Lower lobe of right lung (tissue), 2 donors: ENCODE data around the gene GLI2. TPM values are rescaled to one million over a fixed set of nuclear protein-coding genes. Genes with fewer than 3 reads are reported as not detected.
A peak's percentile ranks its signal among the peaks of the same experiment; 100 is the strongest.

Source experiments
- ATAC-seq, 2 donors: fragments of 200-7000 bp; cut with Tn5 transposase; one replicate each; pipeline ENCODE4 v1.9.1; 2020 to 2022; ENCODE audit warnings: mild to moderate bottlenecking in 2 of 2, moderate library complexity in 2 of 2
- DNase-seq: peaks from one replicate; pipeline ENCODE4 v3.0.0-alpha.2; 2020
- H3K27ac ChIP-seq: fragments of 200-600 bp; one replicate; pipeline ENCODE4 v1.8.0; 2022
- H3K27me3 ChIP-seq: fragments of 200-600 bp; one replicate; pipeline ENCODE4 v1.8.0; 2022; ENCODE audit warnings: low read depth
- H3K36me3 ChIP-seq: fragments of 200-600 bp; one replicate; pipeline ENCODE4 v1.8.0; 2022; ENCODE audit warnings: mild to moderate bottlenecking
- H3K4me1 ChIP-seq: fragments of 200-600 bp; one replicate; pipeline ENCODE4 v1.8.0; 2022
- H3K4me3 ChIP-seq: fragments of 200-600 bp; one replicate; pipeline ENCODE4 v1.8.0; 2022; ENCODE audit warnings: mild to moderate bottlenecking
- H3K9me3 ChIP-seq: fragments of 200-600 bp; one replicate; pipeline ENCODE4 v1.8.0; 2022
- CTCF ChIP-seq: fragments of 200-600 bp; IDR thresholded peaks from one replicate; pipeline ENCODE4 v1.8.0; 2022; ENCODE audit warnings: antibody characterized with exemption, mild to moderate bottlenecking
- intact Hi-C: fragments of 100-400 bp; cut with DNase I; formaldehyde crosslinking; loops from one replicate; pipeline ENCODE4 v1.11.0; 2022
- total RNA-seq: library from RNA; stranded (reverse); fragmentation: NEBNext Ultra II Directional; extraction: Animal tissue kit (Norgen Biotek cat#: 25700); gene quantifications from one replicate; pipeline ENCODE4 v1.2.1, GENCODE V29; 2021
- donor health status: DM: no; HTN: yes; CAD: no; lungs with severe emphysema.

The GLI2 gene
- total RNA-seq, 1 donor from 2014 or later: 3.3 TPM

- intact Hi-C loops: no loop called here
- Histone ChIP-seq H3K4me1 (peaks cover under 1% of the 10 kb centered on the region), H3K4me3 (no peak overlapping the region), H3K27me3 (peaks cover 8% of the 10 kb centered on the region), H3K9me3 (no peaks in the 10 kb centered on the region), H3K36me3 (no peaks in the 10 kb centered on the region), H3K27ac (no peak overlapping the region)
- peak; percentile 28 for DNase-seq
- ATAC-seq: no peak
- TF ChIP-seq CTCF: no peak
Measured at GRCh38 chr2:120759543-120760331, 24.1 kb downstream of the GLI2 start.

GRCh38 chr2:120760446-120761135 is 24.9 kb downstream of the GLI2 start:
- intact Hi-C loops: no loop called here
- no peaks in the 10 kb centered on the region for H3K9me3 ChIP-seq
- H3K4me1 ChIP-seq: peaks cover 9% of the 10 kb centered on the region
- no peak overlapping the region for H3K4me3 ChIP-seq
- H3K27me3 ChIP-seq: peaks cover 8% of the 10 kb centered on the region
- no peaks in the 10 kb centered on the region for H3K36me3 ChIP-seq
- DNase-seq: peak; percentile 43
- TF ChIP-seq CTCF: no peak
- H3K27ac ChIP-seq: no peak overlapping the region
- no peak for ATAC-seq

DNA sequence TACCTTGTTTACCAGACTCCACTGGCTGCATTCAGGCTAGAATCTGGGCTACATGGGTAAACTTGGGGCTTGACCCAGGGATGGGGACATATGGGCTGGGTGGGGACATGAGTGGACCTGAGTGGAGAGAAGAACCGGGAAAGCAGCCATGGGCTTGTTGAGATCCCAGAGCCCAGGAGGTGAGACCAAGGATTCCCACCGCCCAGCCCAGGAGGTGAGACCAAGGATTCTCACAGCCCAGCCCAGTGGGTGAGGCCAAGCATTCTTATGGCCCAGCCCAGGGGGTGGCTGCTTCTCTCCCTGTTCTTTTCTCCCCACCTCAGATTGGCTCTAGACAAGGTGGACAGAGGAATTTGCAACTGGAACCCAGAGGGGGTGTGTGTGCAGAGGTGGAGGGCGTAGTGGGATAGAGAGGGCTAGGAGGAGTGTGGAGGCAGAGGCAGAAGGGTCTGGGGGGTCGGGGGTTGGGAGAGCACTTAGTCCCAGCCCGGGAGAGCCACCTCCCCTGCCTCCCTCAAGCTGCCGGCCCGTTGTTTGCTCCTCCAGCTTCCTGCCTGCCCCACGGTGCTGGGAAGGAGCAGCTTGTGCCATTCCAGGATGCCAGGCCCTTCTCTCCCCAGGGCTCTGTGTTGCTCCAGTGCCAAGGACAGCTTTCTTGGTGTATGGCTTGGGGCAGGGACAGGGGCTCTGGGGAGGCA is 25.6 kb downstream of the GLI2 start:
- H3K27me3 ChIP-seq: peaks cover 8% of the 10 kb centered on the region
- no peak overlapping the region for H3K27ac ChIP-seq
- H3K4me1 ChIP-seq: peaks cover 10% of the 10 kb centered on the region
- no peak for TF ChIP-seq CTCF
- no peaks in the 10 kb centered on the region for H3K36me3 ChIP-seq
- no peak for ATAC-seq
- no peak overlapping the region for H3K4me3 ChIP-seq
- DNase-seq: peak; percentile 21
- no peaks in the 10 kb centered on the region for H3K9me3 ChIP-seq
- intact Hi-C loops: no loop called here

- H3K27me3 ChIP-seq: peaks cover 8% of the 10 kb centered on the region
- no peaks in the 10 kb centered on the region for H3K36me3 ChIP-seq
- H3K4me3 ChIP-seq: no peak overlapping the region
- no peak overlapping the region for H3K27ac ChIP-seq
- TF ChIP-seq CTCF: no peak
- ATAC-seq (no peak), DNase-seq (peak; percentile 27)
- no peaks in the 10 kb centered on the region for H3K9me3 ChIP-seq
- intact Hi-C loops: no loop called here
- H3K4me1 ChIP-seq: peaks cover 10% of the 10 kb centered on the region
Measured at GRCh38 chr2:120761911-120762310, 26.2 kb downstream of the GLI2 start.

DNA sequence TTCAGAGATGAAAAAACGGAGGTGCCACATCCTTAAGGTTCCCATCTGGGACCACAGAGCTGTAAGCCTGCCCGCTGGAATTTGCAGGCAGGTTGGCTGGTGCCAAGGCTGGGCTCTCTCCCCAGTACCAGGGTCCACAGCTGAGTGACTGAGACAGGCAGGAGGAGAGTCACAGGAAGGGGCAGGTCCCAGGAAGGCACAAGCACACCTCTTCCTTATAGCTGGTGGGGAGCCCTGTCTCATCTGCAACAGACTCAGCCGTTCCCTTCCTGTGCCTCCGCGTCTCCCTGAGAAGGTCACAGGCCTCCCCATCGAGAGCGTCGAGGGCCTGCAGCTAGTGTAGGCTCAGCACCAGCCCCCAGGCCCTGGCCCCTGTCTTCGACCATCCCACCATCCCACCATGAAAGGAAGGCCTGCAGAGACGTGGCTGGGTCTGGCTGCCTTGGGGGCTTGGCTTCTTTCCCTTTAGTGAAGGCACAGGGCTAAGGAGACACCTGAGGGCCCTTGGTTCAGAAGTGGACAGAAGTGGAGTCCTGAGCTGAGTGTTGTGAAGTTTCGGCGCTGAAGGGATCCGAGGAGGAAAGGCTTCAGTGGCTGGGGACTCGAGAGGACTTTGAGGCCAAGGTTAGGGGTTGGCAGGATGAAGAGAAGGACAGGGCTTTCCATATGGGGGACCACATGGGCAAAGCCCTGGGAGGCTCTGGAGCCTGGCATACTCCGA is 26.8 kb downstream of the GLI2 start:
- Histone ChIP-seq H3K27ac (no peak overlapping the region), H3K4me1 (peaks cover 10% of the 10 kb centered on the region), H3K9me3 (no peaks in the 10 kb centered on the region), H3K36me3 (no peaks in the 10 kb centered on the region), H3K4me3 (no peak overlapping the region), H3K27me3 (peaks cover 8% of the 10 kb centered on the region)
- TF ChIP-seq CTCF: no peak
- no peak for ATAC-seq
- peak; percentile 23 for DNase-seq
- intact Hi-C loops: no loop called here
